Measurements from ENCODE around the gene BICDL1. TPM values are rescaled to one million over a fixed set of nuclear protein-coding genes. Genes with fewer than 3 reads are reported as not detected.
A peak's percentile ranks its signal among the peaks of the same experiment; 100 is the strongest.

BICDL1 gene
- total and polyA plus RNA-seq, 10 of the 15 experiments (the other 5 are each of a cell fraction or from before 2014, with no cell fraction given): 0.72 to 12.3 (median 4.2) TPM

DNA sequence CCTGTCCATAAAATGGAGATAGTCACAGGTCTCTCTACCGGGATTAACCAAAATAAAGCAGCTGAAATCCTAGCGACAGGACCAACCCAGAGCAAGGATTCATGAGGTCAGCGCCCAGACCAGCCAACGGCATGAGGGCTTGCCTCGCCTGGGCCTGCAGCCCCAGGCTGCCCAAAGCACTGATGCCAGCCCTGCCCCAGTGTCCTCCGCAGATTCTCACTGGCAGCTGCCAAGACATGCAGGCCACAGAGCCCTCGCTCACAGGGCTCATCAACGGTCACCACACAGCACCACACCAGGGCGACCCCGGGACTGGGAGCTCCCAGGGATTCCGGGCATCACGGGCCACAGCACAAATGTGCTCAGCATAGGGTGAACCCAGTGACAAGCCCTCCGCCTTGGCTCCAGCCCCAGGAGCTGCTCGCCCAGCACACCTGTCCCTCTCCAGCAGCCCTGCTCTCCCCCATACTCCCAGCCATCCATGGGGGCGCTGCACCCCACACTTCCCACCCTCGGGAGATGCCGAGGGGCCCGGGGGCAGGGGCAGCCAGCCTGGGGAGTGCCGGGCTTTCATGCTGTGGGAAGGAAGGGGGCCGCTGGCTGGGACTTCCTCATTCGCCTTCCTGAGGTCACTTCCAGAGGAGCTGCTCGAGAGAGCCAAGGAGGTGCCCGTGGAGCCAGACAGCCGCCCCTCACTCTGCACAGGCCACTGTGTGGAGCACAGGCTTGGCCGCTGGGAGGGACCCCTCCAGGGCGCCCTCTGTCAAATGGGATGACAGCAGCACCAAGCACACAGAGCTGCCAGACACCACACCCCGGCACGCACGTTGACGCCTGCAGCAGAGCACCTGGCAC lies 113.4 kb downstream of the BICDL1 start:
- peaks cover 34 to 60% of the 10 kb centered on the region in 2 experiments for H3K36me3 ChIP-seq (ENCODE audit: control insufficient read depth in 2 of 2, insufficient read depth in 2 of 2, low read length in 1 of 2)
- ChIA-PET POLR2A (interaction anchor here (1.6 kb wide), 1 partner anchor 12 kb away, joined by 3 read pairs; no protein-coding TSS in a partner anchor), SMC1A (ENCODE audit: uncharacterized antibody, unreplicated experiment) (interaction anchor here (1.1 kb wide), 1 partner anchor 10 kb away, joined by 3 read pairs; no protein-coding TSS in a partner anchor), CTCF (interaction anchor here (0.6 to 1.2 kb wide), 4 partner anchors 15 to 429 kb away, joined by 3 read pairs; no protein-coding TSS in a partner anchor), RAD21 (ENCODE audit: unreplicated experiment) (interaction anchor here (1.2 to 2.0 kb wide), 2 partner anchors 8 to 15 kb away, joined by 3 to 6 read pairs; no protein-coding TSS in a partner anchor)
- no peak overlapping the region for H3K4me3 ChIP-seq
- DNase-seq (ENCODE audit: low read depth, low spot score): no peak
- FAIRE-seq: no peak
- peak overlapping the region; percentile 65; the same call in 1 of the 2 replicates for H3K4me2 ChIP-seq (ENCODE audit: control insufficient read depth, insufficient read depth)
- no peak overlapping the region; the same call in none of the 2 replicates for H3K27ac ChIP-seq (ENCODE audit: control insufficient read depth, insufficient read depth)
- H3K4me1 ChIP-seq (ENCODE audit: control insufficient read depth, insufficient read depth, low read length): peaks cover 16% of the 10 kb centered on the region
- H3K9ac ChIP-seq (ENCODE audit: control insufficient read depth, insufficient read depth, low read length): no peak overlapping the region
- no peaks in the 10 kb centered on the region for H3K9me3 ChIP-seq (replicated peaks; ENCODE audit: control insufficient read depth, insufficient read depth, low read length)
- no peak; the same call in 1 of the 3 replicates for ATAC-seq
- in situ Hi-C loops (cut with MboI) (no loop called here), intact Hi-C loops (cut with micrococcal nuclease; ENCODE audit: unreplicated experiment) (no loop called here)
- 86% methylated on average over 30 of the region's 30 CpGs for WGBS (ENCODE audit: insufficient coverage, insufficient replicate concordance, low lambda C conversion rate, missing lambda C conversion rate)
- no peak overlapping the region for H2AFZ ChIP-seq (ENCODE audit: control insufficient read depth, low read depth, low read length)
- TF ChIP-seq, protein P1, sequence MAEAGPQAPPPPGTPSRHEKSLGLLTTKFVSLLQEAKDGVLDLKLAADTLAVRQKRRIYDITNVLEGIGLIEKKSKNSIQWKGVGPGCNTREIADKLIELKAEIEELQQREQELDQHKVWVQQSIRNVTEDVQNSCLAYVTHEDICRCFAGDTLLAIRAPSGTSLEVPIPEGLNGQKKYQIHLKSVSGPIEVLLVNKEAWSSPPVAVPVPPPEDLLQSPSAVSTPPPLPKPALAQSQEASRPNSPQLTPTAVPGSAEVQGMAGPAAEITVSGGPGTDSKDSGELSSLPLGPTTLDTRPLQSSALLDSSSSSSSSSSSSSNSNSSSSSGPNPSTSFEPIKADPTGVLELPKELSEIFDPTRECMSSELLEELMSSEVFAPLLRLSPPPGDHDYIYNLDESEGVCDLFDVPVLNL (IDR thresholded peaks at IDR 0.05; ENCODE audit: low read depth, low read length): no peak
- TF ChIP-seq YY1 (IDR thresholded peaks at IDR 0.05; ENCODE audit: low read depth, low read length) (no peak), ZNF274 (IDR thresholded peaks at IDR 0.05; ENCODE audit: insufficient read depth, insufficient read length) (no peak), SUPT20H (IDR thresholded peaks at IDR 0.05; ENCODE audit: borderline replicate concordance, control insufficient read depth, low read depth, low read length) (no peak), HDGF (IDR thresholded peaks at IDR 0.05) (no peak), RCOR1 (conservative IDR thresholded peaks at IDR 0.05; ENCODE audit: low read depth, low read length) (no peak), CBX5 (IDR thresholded peaks at IDR 0.05; ENCODE audit: low read depth) (no peak)
- TF ChIP-seq, protein P2, sequence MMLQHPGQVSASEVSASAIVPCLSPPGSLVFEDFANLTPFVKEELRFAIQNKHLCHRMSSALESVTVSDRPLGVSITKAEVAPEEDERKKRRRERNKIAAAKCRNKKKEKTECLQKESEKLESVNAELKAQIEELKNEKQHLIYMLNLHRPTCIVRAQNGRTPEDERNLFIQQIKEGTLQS (IDR thresholded peaks at IDR 0.05; ENCODE audit: borderline replicate concordance, extremely low read depth, low read depth, low read length): no peak
- TF ChIP-seq, protein P3, sequence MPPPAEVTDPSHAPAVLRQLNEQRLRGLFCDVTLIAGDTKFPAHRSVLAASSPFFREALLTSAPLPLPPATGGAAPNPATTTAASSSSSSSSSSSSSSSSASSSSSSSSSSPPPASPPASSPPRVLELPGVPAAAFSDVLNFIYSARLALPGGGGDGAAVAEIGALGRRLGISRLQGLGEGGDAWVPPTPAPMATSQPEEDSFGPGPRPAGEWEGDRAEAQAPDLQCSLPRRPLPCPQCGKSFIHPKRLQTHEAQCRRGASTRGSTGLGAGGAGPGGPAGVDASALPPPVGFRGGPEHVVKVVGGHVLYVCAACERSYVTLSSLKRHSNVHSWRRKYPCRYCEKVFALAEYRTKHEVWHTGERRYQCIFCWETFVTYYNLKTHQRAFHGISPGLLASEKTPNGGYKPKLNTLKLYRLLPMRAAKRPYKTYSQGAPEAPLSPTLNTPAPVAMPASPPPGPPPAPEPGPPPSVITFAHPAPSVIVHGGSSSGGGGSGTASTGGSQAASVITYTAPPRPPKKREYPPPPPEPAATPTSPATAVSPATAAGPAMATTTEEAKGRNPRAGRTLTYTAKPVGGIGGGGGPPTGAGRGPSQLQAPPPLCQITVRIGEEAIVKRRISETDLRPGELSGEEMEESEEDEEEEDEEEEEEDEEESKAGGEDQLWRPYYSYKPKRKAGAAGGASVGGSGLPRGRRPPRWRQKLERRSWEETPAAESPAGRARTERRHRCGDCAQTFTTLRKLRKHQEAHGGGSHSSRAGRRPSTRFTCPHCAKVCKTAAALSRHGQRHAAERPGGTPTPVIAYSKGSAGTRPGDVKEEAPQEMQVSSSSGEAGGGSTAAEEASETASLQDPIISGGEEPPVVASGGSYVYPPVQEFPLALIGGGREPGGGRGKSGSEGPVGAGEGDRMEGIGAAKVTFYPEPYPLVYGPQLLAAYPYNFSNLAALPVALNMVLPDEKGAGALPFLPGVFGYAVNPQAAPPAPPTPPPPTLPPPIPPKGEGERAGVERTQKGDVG (CRISPR knock-in tag; IDR thresholded peaks at IDR 0.05): no peak
- TF ChIP-seq, protein P4, sequence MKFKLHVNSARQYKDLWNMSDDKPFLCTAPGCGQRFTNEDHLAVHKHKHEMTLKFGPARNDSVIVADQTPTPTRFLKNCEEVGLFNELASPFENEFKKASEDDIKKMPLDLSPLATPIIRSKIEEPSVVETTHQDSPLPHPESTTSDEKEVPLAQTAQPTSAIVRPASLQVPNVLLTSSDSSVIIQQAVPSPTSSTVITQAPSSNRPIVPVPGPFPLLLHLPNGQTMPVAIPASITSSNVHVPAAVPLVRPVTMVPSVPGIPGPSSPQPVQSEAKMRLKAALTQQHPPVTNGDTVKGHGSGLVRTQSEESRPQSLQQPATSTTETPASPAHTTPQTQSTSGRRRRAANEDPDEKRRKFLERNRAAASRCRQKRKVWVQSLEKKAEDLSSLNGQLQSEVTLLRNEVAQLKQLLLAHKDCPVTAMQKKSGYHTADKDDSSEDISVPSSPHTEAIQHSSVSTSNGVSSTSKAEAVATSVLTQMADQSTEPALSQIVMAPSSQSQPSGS (IDR thresholded peaks at IDR 0.05; ENCODE audit: low read length): no peak
- peaks cover 52% of the 10 kb centered on the region for H3K79me2 ChIP-seq (ENCODE audit: control insufficient read depth, insufficient read depth, low read length)
- H3K27me3 ChIP-seq (replicated peaks in 1 of 2; ENCODE audit: control insufficient read depth in 2 of 2, insufficient read depth in 2 of 2, low read length in 1 of 2): no peaks in the 10 kb centered on the region
- no peaks in the 10 kb centered on the region; the same call in 1 of the 2 replicates for H4K20me1 ChIP-seq (ENCODE audit: control insufficient read depth, insufficient read depth)
- no TSS peak for BruUV-seq (replicated peaks)
